ENCODE results near the gene TPSD1. TPM values are rescaled to one million over a fixed set of nuclear protein-coding genes. Genes with fewer than 3 reads are reported as not detected.

Gene TPSD1
- total and polyA plus RNA-seq, 9 of the 15 experiments (the other 6 are each of a cell fraction or from before 2014, with no cell fraction given), result not detected

GRCh38 chr16:1256874-1257322 lies 1.0 kb downstream of the TPSD1 start (continued):
- TF ChIP-seq TFE3 (CRISPR knock-in tag; IDR thresholded peaks at IDR 0.05) (no peak), ZFP1 (CRISPR knock-in tag; IDR thresholded peaks at IDR 0.05) (no peak), MYNN (IDR thresholded peaks at IDR 0.05) (no peak), MYNN (CRISPR knock-in tag; IDR thresholded peaks at IDR 0.05) (no peak), ZMIZ1 (IDR thresholded peaks at IDR 0.05; ENCODE audit: low read depth in 2 of 2, low read length in 2 of 2) (no peak), ZNF274 (IDR thresholded peaks at IDR 0.05; ENCODE audit: borderline replicate concordance, low read depth, low read length) (no peak), ADNP (tag; IDR thresholded peaks at IDR 0.05) (no peak), SIX5 (IDR thresholded peaks at IDR 0.05; ENCODE audit: borderline replicate concordance in 1 of 2, insufficient read depth in 1 of 2, low read depth in 1 of 2, low read length in 2 of 2) (no peak), NFIC (IDR thresholded peaks at IDR 0.05) (no peak)
